DND-41 (cell line): ENCODE measurements around the gene TOGARAM2.

Experiments used
- EZH2 ChIP-seq: IDR thresholded peaks from 3 replicates; pipeline ENCODE4 v1.6.1; 2012; ENCODE audit warnings: borderline replicate concordance, low read depth, mild to moderate bottlenecking, moderate library complexity, low read length, inconsistent platforms; ENCODE audit not compliant: severe bottlenecking
- TF ChIP-seq, protein P1 (sequence below): IDR thresholded peaks from 2 replicates; pipeline ENCODE4 v1.5.1; 2012; ENCODE audit warnings: borderline replicate concordance, low read length, moderate library complexity, mild to moderate bottlenecking; ENCODE audit not compliant: poor library complexity, severe bottlenecking; ENCODE audit errors: extremely low read depth

DNA sequence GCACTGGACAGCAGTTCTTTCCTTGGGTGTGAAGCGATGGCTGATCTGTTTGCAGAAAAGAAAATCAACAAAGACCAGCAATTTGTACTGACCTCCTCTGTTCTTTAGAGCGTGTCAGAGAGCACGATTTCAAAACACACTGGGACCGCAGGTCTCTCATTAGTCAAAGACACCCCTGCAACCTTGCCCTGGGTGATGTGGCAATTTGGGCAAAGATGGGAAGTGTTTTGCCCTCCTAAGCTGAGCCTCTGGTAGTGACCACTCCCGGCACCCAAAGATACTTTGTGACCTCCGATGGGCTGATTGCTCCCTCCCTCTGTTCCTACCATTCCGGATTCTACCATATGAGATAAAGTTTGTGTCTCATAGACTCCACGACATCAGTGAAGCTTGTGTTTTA lies 115.9 kb downstream of the TOGARAM2 start:
- TF ChIP-seq, protein P1, sequence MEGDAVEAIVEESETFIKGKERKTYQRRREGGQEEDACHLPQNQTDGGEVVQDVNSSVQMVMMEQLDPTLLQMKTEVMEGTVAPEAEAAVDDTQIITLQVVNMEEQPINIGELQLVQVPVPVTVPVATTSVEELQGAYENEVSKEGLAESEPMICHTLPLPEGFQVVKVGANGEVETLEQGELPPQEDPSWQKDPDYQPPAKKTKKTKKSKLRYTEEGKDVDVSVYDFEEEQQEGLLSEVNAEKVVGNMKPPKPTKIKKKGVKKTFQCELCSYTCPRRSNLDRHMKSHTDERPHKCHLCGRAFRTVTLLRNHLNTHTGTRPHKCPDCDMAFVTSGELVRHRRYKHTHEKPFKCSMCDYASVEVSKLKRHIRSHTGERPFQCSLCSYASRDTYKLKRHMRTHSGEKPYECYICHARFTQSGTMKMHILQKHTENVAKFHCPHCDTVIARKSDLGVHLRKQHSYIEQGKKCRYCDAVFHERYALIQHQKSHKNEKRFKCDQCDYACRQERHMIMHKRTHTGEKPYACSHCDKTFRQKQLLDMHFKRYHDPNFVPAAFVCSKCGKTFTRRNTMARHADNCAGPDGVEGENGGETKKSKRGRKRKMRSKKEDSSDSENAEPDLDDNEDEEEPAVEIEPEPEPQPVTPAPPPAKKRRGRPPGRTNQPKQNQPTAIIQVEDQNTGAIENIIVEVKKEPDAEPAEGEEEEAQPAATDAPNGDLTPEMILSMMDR = no peak
- TF ChIP-seq EZH2 = no peak
